HG03558 (cell line): ENCODE measurements around the gene DLG2.

Source experiments
- ATAC-seq: cut with Tn5 transposase; IDR thresholded peaks from one replicate; pipeline ENCODE4 v1.9.1; 2021; ENCODE audit warnings: moderate number of reproducible peaks; ENCODE audit not compliant: unreplicated experiment; ENCODE audit errors: extremely low read depth

The DLG2 gene

DNA sequence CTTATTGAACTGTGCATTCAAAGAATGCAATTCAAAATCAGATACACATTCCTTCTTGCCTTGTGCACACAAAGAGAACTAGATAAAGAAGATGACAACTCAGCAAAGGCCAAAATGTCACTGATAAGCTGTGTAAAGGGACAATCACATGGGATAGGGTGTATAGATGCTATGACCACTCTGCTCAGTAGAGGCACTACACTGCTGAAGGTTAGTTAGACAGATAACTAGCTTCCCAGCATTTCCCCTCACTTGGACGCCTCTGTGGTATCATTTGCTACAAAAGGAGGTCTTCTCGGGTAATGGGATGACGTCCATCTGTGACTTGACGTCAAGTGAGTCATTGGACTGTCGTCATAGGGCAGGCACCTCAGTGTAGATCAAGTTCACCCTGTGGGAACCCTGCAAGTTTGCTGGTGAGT is 1916.0 kb downstream of the DLG2 start:
- ATAC-seq, result no peak

DNA sequence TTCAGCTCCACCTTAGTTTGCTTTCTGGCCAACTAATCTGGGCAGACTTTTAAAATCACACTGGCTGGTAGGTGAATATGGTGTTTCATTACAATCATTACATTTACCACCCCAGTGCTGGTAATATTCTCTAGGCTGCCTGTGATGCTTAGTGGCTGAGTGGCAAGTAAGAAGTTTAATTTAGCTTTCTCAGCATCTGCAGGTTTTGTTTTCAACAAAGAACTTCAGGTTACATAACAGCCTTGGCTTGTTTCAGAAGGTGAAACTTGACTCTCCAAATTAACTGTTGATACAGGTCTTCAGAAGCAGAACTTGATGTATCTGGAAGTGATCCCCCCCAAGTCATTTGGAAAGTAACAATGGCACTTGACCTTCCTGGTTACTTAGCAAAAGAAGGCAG is 1917.7 kb downstream of the DLG2 start:
- no peak for ATAC-seq

DNA sequence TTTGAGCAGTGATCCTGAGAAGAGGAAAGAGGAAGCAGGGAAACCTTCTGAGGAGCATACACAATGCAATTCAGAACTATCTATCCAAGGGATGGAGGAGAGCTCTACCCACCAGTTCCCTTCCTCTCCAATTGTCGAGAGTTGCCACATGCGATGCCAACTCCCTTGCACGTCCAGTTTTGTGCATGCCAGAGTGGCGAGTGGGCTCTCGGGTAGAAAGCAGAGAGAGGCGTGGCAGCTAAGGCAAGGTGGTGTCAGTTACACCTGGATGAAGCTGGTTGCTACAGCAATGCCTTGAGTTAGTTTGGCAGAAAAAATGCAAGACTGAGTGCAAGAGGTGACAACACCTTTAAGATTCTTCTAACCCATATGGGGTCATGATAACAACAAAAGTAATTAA is 1920.6 kb downstream of the DLG2 start:
- no peak for ATAC-seq

DNA sequence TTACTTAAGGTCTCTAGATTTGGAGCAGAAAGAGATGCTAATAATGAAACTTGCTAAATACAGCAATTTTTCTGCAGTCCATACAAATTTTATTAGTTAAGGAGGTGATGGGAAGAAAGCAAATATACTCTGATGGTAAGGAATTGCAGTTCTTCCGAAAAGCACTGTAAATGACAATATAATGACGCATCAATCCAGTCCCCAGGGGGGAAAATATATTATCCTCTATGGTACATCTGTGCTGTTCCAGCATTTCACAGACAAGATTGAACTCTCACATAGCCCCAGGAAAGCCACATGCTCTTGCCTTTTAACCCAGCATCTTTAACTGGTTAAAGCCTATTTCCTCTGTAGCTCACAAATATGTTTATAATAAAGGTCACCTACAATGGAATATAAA is 1924.3 kb downstream of the DLG2 start:
- no peak for ATAC-seq

DNA sequence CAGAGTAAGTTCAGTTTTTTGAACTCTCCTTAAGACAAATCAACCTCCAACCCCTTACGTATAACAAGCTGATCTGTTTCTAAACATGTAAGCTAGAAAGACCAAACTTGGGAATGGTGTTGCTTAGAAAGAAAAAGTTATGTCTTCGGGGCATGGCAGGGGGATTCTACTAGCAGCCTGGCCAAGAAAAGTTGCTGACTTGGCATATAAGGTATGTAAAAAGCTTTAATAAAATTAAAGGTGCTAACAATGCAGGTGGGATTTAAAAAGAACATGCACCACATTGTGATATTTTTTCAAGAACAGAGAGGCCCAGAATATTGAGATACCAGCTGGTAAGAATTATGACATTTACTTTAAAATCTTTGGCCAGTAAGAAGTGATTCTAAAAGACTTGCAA is 1929.6 kb downstream of the DLG2 start:
- no peak for ATAC-seq

DNA sequence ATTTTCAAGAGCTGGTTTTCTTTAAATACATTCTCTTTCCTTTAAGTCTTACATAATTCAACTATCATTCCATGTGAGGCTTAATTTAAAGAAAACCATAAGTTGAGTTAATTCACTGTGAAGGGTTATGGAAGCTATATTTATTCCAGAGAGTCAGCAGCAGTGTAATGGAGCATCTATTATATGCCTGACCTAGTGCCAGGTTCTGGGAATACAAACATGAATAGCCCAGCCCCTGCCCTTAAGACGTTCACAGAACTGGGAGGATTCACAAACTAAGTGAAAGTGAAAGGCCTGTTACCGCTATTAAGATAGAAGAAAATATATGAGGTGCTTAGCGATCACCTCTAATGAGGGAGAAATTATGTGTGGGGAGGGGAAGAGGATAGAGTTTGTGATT is 1932.1 kb downstream of the DLG2 start:
- ATAC-seq, result no peak

DNA sequence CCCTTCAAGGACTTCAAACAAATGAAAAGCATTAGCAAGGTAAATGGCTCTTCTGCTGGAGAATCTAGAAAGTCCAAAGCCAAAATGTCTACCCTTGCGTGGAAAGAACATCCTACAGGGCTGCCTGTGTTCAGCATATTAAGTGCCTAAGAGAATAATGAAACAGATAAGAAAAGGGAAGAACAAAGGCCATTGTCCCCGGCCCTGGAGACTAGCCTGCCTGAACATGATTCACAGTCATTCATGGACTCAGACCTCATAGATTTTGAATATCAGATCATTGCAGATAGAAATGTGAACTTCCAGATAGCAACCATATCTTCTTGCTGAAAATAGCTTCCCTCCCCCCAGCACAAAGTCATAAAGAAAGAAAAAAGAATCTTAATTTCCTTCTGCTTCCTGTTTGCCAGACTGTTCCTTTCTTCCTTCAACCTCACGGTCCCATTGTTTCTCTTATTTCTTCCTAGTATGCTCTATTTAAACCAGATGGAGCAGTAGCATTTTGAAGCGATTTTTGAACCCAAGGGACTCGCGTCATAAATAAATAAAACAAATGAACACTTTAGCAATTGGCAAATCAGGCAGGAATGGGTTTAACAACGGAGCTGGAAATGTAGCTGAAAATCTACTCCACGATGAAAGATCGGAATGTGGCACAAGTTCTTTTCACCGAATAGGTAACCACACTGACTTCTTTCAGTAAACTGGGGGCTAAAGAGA is 1932.8 kb downstream of the DLG2 start:
- ATAC-seq, result no peak

DNA sequence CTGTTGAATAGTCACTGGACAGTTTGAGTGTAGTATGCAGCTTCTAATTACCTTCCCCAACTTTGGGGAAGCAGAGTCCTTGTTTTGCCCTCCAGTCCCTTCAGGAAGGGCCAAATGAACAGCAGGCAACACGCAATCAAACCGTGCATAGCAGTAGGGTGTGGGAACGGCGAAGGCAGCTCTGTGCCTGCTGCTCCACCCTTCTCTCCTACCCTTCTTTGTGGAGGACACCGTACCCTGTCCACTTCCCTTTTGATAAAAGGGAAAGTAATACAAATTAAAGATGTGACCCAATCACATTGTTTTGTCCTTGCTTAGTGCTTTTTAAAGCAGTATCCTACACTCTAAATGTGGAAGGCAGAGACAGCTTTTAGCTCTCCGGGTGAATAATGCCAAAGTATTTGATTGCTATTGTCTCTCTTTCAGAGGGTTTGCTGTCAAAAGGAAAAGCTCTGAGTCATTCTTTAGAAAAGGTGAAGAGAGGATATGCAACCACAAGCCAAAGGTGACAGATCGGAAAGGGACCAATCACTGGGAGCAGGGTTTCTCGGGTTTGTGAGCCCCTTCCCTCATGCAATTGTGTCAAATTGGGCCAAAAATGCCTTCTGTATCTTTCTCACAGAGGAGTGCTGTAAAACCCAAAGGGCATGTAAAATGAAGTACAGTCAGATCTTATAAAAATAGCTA is 1933.7 kb downstream of the DLG2 start:
- no peak for ATAC-seq

DNA sequence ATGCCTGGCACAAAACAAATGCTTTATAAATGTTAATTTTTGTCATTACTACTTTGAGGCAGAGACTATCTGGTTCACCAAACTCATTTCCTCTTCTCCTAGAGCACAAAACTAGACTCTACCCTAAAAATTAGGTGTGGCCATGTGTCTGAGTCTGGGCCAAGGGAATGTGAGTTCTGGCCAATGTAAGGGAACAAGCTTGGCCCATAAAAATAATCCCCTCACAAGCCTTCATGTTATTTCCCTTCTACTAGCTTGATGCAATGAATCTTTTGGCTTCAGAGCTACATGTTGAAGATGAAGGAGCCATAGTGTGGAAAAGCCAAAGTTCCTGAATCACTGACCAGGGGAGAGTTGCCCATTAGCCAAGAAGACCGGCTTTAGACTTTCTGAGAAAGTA is 1934.5 kb downstream of the DLG2 start:
- no peak for ATAC-seq

DNA sequence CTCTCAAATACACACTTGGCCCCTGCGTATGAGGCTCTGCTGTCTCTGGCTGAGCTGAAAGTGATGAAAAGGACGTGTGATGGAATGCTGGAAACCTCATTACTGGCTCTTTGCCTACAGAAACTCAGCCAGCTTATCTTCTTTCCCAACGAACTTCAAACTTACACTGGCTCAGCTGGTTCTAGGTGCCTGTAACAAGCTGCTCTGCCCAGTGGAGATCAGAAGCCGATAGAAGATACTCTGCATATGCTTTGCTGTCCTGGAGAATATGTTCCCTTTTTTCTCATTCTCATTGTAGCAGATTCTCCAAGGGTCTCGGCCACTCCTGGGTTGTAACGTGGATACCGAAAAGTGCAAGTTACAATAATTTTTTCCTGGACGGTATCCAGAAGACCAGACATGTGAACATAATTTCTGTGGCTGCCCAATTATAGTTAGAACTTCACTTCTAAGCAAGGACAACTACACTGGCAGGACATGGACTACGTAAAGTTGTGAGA is 1935.6 kb downstream of the DLG2 start:
- ATAC-seq, result no peak

DNA sequence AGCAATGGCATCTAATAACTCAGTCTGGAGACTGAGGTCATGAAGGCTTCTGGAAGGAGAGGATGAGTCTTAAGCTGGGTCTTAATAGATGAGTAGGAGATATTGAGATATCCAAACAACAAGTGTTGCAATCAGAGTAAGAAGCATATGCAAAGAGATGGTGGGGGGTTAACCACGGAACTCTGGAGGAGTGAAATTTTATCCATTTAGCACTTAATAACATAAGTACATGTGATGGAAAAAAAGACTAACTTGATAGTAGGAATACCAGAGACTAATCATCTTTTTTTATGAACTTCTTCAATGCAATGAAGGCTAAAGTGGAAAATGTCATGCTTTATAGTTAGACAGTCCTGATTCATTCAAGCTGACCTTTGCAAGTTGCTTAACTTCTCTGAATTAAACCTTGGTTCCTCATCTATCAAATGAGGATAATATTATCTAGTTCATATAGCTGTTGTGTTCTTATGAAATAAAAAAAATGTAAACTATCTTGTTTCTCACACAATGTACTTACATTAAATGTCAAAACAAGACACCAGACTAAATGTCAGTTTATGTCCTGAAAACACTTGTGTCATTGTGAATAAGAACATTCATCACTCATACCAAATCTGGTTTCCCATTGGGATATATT is 1937.9 kb downstream of the DLG2 start:
- no peak for ATAC-seq

DNA sequence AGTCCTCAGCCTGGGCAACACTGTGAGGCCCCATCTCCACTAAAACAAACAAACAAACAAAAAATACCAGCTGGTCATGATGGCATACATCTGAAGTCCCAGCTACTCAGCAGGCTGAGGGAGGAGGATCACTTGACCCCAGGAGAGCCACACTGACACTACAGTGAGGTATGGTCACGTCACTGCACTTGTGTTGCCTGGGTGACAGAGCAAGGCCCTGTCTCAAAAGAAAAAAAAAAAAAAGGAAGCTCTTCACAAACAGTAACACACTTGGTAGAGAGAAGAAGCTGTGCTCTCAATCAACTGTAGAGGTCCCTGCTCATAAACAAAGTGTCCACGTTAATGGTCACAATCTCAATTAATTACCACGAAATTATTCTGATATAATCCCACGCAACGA is 1939.4 kb downstream of the DLG2 start:
- no peak for ATAC-seq

DNA sequence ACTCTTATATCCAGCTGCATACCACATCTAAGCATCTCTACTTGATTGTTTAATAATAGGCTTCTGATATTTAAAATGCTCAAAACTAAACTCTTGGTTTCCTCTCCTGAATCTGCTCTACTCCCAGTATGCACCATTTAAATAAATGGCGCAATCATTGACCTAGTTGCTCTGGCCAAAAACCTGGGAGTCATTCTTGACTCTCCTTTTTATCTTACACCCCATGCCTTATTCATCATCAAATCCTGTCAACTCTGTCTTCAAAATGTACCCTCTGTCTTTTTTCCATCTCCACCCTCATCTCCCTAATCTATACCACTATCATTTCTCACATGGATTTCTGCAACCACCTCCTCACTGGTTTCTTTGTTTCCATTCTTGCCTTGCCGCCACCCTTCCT is 1941.4 kb downstream of the DLG2 start:
- ATAC-seq, result no peak

DNA sequence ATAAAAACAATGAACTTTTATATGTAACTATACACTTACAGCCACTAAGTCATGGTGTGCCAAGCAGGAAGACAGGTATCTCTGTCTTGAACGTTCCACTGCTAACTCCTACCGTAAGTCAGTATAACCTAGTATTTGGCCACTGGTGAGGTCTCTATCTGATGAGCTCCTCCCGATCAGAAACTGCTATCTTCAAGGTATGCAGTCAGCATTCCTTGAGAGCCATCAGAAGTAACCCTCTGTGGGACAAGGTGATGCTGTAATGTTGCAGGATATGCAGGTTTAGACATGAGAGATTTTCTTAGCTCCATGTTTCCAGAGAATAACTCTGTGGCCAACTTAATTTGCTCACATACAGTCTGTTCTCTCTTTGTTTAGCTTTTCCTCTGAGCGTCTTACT is 1943.1 kb downstream of the DLG2 start:
- no peak for ATAC-seq

DNA sequence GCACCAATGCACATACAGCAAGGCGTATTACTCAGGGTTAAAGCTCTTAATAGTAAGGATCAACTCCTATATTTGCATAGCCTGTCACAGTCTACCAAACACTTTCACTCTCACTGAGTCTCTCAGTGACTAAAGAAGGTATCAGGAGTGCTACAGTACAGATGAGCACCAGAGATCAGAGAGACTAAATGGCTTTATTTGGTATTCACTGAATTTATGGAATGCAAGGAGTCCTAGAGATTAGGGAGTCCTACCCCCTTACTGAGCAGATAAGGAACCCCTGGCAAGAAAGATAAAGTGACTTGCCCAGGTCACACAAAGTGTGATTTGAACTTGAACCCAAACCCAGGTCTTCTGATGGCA is 1944.6 kb downstream of the DLG2 start:
- ATAC-seq, result peak; percentile 98

DNA sequence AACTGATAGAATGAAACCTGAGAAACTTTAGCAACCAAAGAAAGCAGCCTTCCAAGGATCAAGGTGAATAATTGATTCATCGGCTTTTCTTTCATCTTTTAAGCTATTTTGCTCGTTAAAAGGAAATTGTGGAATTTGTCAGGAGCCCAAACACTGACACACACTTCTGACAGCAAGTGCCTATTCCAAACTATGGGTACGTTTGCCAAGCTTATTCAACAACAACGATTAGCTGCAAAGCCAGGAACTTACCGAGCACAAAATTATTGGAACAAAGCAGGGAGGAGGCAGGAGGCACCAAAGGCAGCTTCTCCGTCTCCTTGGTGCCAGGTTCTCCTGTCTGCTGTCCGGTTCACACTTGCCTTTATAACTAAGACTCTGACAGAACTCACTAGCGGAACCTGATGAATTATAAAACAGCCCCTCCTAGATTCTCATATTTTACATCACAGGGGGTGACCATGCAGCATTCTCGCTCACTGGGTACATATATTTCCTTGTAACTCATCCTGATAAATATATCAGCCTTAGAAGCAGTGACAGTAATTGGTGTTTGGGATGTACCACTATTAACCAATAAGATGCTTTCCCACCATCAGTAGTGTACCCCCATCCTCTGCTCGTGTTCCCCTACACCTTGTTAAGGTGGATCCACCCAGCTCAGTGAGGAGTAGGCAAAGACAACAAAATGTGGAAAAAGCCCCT is 1945.1 kb downstream of the DLG2 start:
- ATAC-seq, result no peak

DNA sequence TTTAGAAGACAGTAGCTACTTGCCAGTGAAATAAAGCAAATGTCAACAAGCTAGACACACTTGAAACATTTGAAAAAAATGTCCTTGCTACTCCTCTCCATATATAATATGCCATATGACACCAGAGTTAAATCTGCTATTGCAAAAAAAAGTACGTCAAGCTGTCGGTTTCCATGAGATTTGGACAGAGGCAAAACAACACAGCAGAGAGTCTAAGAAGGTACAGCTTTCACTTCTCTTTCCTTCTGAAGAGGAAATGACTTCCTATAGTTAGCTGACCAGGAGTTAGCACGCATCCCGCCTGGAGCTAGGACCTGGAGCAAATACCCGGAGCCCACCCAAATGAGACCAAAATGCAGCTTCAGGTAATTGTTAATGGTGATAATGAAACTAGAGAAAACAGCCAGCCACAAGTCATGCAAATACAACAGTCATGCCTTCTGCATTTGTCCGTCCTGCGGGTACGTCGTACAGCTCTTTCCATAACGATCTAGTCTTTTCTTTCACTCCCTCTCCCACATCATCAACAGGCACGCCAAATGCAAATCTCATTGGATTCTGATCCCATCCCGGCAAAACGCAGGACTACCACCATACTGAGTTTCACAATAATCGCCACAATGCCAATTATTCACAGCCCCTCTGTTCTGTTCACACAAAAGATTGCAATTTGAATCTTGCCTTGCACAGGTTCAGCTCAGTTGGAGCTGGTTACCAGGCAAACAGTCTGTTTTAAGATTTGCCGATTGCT is 1945.9 kb downstream of the DLG2 start:
- no peak for ATAC-seq

DNA sequence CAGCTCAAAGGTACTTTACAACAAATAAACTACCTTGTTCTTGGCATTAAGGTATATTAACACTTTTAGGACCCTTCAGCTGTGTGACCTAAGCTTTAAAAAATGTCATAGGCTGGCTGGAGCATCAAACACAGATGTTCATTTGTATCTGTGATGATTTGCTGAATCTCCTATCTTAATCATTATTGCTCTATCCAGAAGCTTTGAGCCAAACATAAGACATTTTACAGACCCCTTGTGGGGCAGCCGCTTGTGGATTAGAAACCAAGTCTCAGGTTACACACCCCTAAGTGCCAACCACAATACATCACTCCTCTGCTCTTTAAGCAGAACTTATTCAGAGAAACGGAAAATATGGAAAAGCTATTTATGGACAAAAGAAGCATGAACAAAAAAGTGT is 1946.8 kb downstream of the DLG2 start:
- no peak for ATAC-seq

DNA sequence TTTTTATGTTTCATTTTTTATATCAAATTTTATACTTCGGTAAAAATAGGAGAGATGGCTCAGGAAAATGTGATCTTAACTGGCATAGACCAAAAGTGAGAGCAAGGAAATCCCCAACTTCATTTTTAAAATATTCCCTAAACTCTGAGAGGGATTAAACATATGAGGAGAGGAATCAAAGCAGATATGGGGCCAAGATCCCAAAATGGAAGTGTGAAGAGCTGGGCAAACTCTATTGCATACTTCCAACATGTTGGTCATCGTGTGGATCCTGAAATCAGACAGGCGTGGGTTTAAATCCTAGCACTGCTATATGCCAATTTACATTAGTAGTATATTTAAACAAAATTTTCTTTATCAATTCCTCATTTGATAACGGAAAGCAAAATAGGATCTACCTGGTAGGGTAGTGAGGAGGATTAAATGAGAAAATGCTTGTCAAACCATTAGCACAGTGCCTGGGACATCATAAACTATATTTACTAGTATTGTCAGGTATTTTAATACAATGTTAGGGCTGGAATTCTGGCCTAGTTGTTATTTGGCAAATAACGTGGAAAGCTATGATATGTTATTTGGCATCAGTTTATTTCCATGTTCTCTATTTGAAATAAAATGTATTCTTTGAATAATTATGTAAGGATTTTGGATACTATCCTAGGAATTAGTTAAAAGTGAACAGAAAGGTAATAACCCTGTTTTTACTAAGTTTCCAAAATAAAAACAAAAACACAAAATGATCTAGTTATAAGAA is 1948.1 kb downstream of the DLG2 start:
- no peak for ATAC-seq

DNA sequence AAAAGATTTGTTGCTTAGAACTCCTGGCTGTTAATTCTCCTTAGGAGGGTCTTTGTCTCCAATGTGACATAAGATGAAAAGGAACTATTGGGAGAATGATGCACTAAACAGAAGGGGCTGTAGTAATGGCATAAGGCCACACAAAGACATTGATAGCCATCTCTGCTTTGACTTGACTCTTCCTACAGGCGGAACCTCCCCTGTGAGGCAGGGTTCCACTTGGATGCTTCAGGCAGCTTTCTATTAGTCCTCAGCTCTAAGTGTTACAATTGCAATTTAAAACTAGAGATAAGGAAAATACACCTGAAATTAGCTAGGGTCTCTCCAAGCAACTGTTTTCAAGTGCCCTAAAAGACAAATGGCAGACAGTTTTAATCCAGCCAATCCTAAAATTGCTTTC is 1949.4 kb downstream of the DLG2 start:
- ATAC-seq, result no peak
